Measurements from ENCODE around the gene TRAPPC14.

DNA sequence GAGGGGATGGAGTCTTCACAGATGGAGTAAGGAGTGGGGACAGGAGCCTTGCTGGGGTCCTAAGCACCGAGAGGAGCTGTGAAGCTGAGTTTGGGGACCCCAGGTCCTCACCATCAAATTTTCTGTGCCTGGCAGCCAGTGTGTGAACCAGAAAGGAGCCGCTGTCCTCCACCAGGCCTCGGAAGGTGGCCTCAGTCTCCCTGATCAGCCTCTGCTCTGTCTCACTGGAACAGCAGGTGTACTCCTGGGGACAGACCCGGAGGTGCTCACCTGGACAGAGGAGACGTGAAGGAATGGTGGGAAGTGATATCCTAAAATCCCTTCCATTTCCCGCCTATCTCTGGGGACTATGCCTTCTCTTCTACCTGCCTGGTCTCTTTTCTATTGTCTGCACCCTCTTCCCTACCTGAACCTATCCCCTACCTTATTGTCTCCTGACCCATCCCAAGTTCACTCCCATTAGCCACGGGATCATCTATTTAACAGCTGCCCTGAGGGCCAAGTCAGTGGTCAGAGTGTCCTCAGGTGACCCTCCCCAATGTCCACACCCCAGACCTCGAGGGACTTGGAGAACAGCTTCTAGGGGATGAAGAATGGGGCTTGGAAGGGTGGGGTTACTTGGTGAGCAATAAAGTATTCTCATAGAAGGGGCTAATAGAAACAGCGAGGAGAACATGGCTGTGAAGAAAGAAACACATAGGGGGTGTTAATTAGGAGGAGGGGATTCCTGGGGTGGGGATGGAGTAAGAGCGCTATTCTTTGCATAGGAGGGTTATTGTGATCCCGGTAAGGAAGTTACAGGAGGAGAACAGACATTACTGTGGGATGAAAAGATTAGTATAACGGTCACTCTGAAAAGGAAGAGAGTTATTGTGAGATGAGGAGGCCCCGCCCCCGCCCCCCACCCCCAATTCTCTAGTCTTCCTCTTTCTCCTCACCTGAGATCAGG lies 17.8 kb upstream of the TRAPPC14 start:
- TF ChIP-seq, protein P1, sequence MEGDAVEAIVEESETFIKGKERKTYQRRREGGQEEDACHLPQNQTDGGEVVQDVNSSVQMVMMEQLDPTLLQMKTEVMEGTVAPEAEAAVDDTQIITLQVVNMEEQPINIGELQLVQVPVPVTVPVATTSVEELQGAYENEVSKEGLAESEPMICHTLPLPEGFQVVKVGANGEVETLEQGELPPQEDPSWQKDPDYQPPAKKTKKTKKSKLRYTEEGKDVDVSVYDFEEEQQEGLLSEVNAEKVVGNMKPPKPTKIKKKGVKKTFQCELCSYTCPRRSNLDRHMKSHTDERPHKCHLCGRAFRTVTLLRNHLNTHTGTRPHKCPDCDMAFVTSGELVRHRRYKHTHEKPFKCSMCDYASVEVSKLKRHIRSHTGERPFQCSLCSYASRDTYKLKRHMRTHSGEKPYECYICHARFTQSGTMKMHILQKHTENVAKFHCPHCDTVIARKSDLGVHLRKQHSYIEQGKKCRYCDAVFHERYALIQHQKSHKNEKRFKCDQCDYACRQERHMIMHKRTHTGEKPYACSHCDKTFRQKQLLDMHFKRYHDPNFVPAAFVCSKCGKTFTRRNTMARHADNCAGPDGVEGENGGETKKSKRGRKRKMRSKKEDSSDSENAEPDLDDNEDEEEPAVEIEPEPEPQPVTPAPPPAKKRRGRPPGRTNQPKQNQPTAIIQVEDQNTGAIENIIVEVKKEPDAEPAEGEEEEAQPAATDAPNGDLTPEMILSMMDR (conservative IDR thresholded peaks at IDR 0.05; ENCODE audit: low read depth, low read length): no peak
- no peak for TF ChIP-seq EZH2 (IDR thresholded peaks at IDR 0.05; ENCODE audit: low read length, unreplicated experiment)
